ENCODE results near the gene CSTF3. TPM values are rescaled to one million over a fixed set of nuclear protein-coding genes. Genes with fewer than 3 reads are reported as not detected.
A peak's percentile ranks its signal among the peaks of the same experiment; 100 is the strongest.
"Not testable (repeated sequence)": the region's sequence is repeated elsewhere in the genome, so short reads cannot be mapped to it uniquely, and the experiment has no call there.

The CSTF3 gene
- total RNA-seq, 1 donor from 2014 or later, result 38.7 TPM

DNA sequence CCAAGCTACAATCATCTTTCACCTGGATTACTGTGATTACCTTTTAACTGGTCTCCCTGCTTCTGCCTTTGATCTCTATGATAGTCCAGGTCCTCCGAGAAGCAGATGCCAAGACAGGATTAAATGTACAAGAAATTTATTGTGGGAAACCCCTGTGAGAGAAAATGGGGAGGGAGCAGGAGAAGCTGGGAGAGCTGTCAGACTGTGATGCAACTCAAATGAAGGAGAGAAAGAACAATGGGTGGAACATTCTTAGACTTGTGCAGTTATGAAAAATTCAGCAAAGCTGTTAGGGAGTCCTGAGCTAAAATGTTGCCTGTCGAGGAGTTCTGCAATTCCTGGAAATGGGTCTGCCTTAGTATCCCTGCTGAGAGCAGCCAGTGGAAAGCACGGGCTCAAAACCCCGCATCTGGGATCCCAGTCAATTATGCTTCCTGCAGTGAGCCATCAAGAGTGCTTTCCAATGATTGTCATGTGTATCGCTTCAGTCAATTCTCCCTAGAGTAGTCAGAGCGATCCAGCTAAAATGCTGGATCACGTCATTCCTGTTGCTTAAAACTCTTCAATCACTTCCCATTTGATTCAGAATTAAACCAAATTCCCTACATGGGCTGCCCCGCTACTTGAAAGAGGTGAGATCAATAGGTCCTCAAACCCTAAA is 16.5 kb upstream of the CSTF3 start:
- H3K9me3 Mint-ChIP-seq, result peaks cover 12% of the 10 kb centered on the region
- intact Hi-C loops (cut with micrococcal nuclease), result no loop called here
- DNase-seq, result peak; percentile 52
- peaks cover 5% of the 10 kb centered on the region for H3K36me3 Mint-ChIP-seq (ENCODE audit: low read depth)
- peaks cover 3% of the 10 kb centered on the region for H3K27me3 Mint-ChIP-seq
- no peak overlapping the region for H3K27ac Mint-ChIP-seq
- peaks cover 17% of the 10 kb centered on the region for H3K4me1 Mint-ChIP-seq
- no peak overlapping the region for H3K4me3 Mint-ChIP-seq

DNA sequence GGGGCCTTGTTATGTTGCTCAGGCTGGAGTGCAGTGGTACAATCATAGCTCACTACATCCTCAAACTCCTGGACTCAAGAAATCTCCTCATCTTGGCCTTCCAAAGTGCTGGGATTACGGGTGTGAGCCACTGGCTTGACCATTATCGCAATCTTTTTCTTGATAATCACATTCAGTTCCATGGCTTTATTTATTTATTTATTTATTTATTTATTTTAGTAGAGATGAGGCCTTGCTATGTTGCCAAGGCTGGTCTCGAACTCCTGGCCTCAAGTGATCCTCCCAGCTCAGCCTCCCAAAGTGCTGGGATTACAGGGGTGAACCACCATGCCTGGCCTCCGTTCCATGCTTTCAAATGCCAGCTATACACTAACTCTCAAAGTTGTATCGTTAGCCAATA is 15.5 kb upstream of the CSTF3 start:
- H3K9me3 Mint-ChIP-seq, result peaks cover 12% of the 10 kb centered on the region
- H3K27ac Mint-ChIP-seq; H3K36me3 Mint-ChIP-seq (ENCODE audit: low read depth); intact Hi-C loops (cut with micrococcal nuclease); DNase-seq; H3K27me3 Mint-ChIP-seq; H3K4me3 Mint-ChIP-seq: not testable (repeated sequence)
- peaks cover 17% of the 10 kb centered on the region for H3K4me1 Mint-ChIP-seq

DNA sequence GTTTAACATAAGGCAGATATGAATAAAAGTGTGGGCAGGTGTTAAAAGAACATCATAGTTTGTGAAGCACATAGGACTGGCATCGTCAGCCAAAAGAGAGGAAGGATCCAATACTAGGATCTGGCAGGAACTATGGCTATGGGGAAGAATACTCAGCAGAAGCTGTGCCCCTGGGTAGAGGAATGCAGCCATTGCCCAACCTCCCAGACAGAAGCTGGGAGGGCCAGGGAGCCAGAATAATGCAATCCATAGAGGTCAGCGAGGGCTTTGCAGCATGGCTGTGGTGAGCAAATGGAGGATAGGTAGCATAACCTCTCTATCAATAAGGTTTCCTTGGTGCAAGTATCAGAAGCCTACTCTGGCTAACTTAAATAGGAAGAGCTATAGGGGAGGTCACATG is 11.7 kb upstream of the CSTF3 start:
- H3K36me3 Mint-ChIP-seq (ENCODE audit: low read depth), result peaks cover 5% of the 10 kb centered on the region
- DNase-seq, result no peak
- no peak overlapping the region for H3K4me3 Mint-ChIP-seq

GRCh38 chr11:33172345-33172744 is 11.1 kb upstream of the CSTF3 start:
- intact Hi-C loops (cut with micrococcal nuclease), result no loop called here
- Mint-ChIP-seq H3K36me3 (ENCODE audit: low read depth) (peaks cover under 1% of the 10 kb centered on the region), H3K9me3 (peaks cover 5% of the 10 kb centered on the region), H3K27me3 (peaks cover 3% of the 10 kb centered on the region), H3K4me1 (no peaks in the 10 kb centered on the region), H3K27ac (no peak overlapping the region), H3K4me3 (no peak overlapping the region)
- DNase-seq, result no peak

More for the DNA sequence above, 11.7 kb upstream of the CSTF3 start:
- Mint-ChIP-seq H3K27me3 (peaks cover 3% of the 10 kb centered on the region), H3K27ac (no peak overlapping the region), H3K9me3 (peaks cover 9% of the 10 kb centered on the region), H3K4me1 (no peaks in the 10 kb centered on the region)
- intact Hi-C loops (cut with micrococcal nuclease), result no loop called here

DNA sequence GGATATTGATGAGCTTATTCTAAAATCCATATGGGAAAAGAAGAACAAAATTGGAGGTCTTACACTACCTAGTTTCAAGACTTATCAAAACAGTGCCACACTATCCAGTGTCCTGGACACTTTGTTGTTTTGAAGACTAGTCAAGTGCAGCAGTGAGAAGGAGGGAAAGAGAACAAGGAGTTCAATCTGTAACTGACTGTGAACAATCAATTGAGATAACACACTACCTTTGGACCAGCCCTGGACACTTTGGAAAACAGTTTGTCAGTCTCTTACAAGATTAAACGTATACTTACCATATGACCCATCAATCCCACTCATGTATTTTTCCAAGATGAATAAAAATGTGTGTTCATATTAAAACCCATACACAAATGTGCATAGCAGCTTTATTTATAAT is 10.0 kb upstream of the CSTF3 start:
- H3K36me3 Mint-ChIP-seq (ENCODE audit: low read depth), result no peaks in the 10 kb centered on the region
- no peak for DNase-seq
- H3K27me3 Mint-ChIP-seq, result peaks cover 3% of the 10 kb centered on the region
- intact Hi-C loops (cut with micrococcal nuclease), result no loop called here
- H3K9me3 Mint-ChIP-seq, result peaks cover 4% of the 10 kb centered on the region
- H3K27ac Mint-ChIP-seq, result no peak overlapping the region
- no peaks in the 10 kb centered on the region for H3K4me1 Mint-ChIP-seq
- no peak overlapping the region for H3K4me3 Mint-ChIP-seq

DNA sequence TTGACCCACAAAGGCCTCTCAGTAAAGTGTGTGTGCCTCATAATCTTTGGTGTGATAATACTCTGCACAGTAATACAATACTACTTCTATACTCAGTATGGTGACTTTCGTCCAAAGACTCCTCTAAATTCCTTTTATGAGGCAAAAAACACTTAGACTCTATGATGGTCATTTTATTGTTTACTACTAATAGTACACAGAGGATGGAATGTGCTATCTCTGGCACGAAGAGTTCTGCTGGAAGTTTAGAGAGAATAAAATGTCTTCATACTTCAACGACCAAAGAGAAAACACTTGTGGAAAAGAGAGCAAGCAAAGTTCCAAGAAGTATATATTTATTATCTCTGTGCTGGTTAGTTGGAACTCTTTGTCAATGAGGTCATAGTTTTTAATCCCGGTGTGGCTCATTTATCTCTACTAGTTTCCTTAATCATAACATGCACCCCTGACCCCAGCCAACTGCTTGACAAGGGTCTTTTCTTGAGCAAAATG is 7.5 kb upstream of the CSTF3 start:
- DNase-seq, result no peak
- Mint-ChIP-seq H3K4me1 (no peaks in the 10 kb centered on the region), H3K27ac (no peak overlapping the region), H3K36me3 (ENCODE audit: low read depth) (no peaks in the 10 kb centered on the region), H3K9me3 (no peaks in the 10 kb centered on the region), H3K27me3 (peaks cover 3% of the 10 kb centered on the region), H3K4me3 (no peak overlapping the region)
- intact Hi-C loops (cut with micrococcal nuclease), result loop anchor here (10.0 kb wide), 1 partner anchor 566 kb away; the partner anchor contains the start of gene CD59

GRCh38 chr11:33162831-33163230 is 1.6 kb upstream of the CSTF3 start:
- no peaks in the 10 kb centered on the region for H3K27me3 Mint-ChIP-seq
- peak overlapping the region; percentile 60 for H3K4me3 Mint-ChIP-seq
- H3K36me3 Mint-ChIP-seq (ENCODE audit: low read depth), result peaks cover 26% of the 10 kb centered on the region
- H3K9me3 Mint-ChIP-seq, result no peaks in the 10 kb centered on the region
- DNase-seq, result no peak
- H3K27ac Mint-ChIP-seq, result peak overlapping the region; percentile 1
- intact Hi-C loops (cut with micrococcal nuclease), result loop anchor here (5.0 to 10.0 kb wide), 2 partner anchors 201 to 572 kb away; partner anchors contain the start of gene CD59
- peaks cover 28% of the 10 kb centered on the region for H3K4me1 Mint-ChIP-seq

DNA sequence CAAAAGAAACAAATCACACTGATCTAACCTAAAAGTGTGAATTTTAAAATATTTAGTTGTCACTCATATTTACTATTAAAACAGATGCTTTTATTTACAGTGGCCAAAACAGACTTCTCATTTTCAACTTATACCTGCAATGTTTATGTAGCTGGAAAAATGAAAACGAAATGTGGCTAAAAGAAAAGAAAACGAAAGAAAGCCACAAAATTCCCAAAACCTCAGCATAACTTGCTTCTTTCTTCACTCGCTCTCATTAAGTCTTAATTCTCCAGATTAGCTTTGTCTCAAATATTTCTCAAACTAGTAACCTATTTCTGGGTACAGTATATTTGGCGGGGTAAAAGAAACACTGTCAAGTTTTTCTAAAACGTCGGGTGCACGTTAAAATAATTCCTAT is 693 bp downstream of the CSTF3 start:
- Mint-ChIP-seq H3K36me3 (ENCODE audit: low read depth) (peaks cover 35% of the 10 kb centered on the region), H3K4me1 (peaks cover 40% of the 10 kb centered on the region), H3K27me3 (no peaks in the 10 kb centered on the region), H3K4me3 (peak overlapping the region; percentile 98), H3K9me3 (peaks cover 2% of the 10 kb centered on the region), H3K27ac (peak overlapping the region; percentile 100)
- DNase-seq, result no peak
- intact Hi-C loops (cut with micrococcal nuclease), result loop anchor here (2.0 to 10.0 kb wide), 4 partner anchors 198 to 1278 kb away; partner anchors contain the start of genes CAT, CD59 and QSER1

GRCh38 chr11:33160136-33160535 is 1.1 kb downstream of the CSTF3 start:
- peak overlapping the region; percentile 98 for H3K4me3 Mint-ChIP-seq
- peaks cover 37% of the 10 kb centered on the region for H3K36me3 Mint-ChIP-seq (ENCODE audit: low read depth)

DNA sequence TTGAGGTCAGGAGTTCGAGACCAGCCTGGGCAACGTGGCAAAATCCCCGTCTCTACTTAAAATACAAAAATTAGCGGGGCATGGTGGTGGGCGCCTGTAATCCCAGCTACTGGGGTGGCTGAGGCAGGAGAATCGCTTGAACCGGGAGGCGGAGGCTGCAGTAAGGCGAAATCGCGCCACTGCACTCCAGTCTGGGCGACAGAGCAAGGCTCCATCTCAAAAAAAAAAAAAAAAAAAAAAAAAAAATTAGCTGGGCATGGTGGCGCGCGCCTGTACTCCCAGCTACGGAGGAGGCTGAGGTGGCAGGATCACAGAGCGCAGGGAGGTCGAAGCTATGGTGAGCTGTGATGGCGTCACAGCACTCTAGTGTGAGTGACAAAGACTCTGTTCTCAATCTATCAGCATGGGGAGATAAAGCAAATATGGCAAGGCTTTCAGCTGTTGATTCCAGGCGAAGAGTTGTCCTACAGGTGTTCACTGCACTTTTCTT is 1.9 kb downstream of the CSTF3 start:
- H3K4me3 Mint-ChIP-seq, result peak overlapping the region; percentile 98
- intact Hi-C loops (cut with micrococcal nuclease); H3K9me3 Mint-ChIP-seq; DNase-seq; H3K27me3 Mint-ChIP-seq: not testable (repeated sequence)
- peak overlapping the region; percentile 34 for H3K27ac Mint-ChIP-seq
- peaks cover 42% of the 10 kb centered on the region for H3K36me3 Mint-ChIP-seq (ENCODE audit: low read depth)
- peaks cover 43% of the 10 kb centered on the region for H3K4me1 Mint-ChIP-seq

More at GRCh38 chr11:33160136-33160535, 1.1 kb downstream of the CSTF3 start:
- peaks cover 3% of the 10 kb centered on the region for H3K9me3 Mint-ChIP-seq
- H3K4me1 Mint-ChIP-seq, result peaks cover 41% of the 10 kb centered on the region
- intact Hi-C loops (cut with micrococcal nuclease), result loop anchor here (2.0 to 10.0 kb wide), 4 partner anchors 198 to 1279 kb away; partner anchors contain the start of genes CAT, CD59 and QSER1
- no peaks in the 10 kb centered on the region for H3K27me3 Mint-ChIP-seq
- no peak for DNase-seq
- peak overlapping the region; percentile 100 for H3K27ac Mint-ChIP-seq

- Mint-ChIP-seq H3K9me3 (peaks cover 3% of the 10 kb centered on the region), H3K27ac (peak overlapping the region; percentile 79), H3K4me1 (peaks cover 43% of the 10 kb centered on the region), H3K4me3 (peak overlapping the region; percentile 72), H3K27me3 (no peaks in the 10 kb centered on the region), H3K36me3 (ENCODE audit: low read depth) (peaks cover 44% of the 10 kb centered on the region)
- DNase-seq, result no peak
- intact Hi-C loops (cut with micrococcal nuclease), result no loop called here
These were observed 2.5 kb downstream of the CSTF3 start for GRCh38 chr11:33158596-33159275.

DNA sequence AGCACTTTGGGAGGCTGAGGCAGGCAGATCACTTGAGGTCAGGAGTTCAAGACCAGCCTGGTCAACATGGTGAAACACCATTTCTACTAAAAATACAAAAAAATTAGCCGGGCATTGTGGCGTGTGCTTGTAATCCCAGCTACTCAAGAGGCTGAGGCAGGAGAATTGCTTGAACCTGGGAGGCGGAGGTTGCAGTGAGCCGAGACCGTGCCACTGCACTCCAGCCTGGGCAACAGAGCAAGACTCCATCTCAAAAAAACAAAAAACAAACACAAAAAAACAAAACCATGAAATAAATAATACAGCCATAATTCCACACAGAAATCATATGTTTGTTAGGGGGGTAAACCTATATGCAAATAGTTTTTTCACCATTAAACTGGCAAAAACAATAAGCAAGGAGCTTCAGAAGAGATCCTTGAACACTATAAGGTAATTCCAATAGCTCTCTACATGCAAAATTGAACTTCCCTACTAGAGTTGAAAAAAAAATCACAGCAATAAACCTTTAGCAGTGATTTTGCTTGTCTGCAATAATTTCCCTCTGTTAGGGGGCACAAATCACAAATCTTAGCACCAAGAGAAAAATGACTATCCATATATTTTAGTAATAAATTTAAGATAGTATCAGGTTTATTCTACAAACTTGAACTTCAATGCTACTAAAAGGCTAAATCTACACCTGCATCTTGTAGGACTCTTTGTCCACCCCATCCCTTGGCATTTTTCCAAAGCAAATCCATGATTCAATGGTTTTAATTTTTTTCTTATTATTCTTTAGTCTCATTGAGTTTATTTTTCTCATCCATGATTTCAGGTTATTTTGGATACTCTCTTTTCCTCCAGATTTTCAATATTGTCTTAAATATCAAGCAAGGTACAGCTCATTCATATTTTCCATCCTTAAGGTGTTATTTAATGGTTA is 3.9 kb downstream of the CSTF3 start:
- no peak overlapping the region for H3K27ac Mint-ChIP-seq
- peak; percentile 39 for DNase-seq
- H3K4me1 Mint-ChIP-seq, result peaks cover 42% of the 10 kb centered on the region
- peak overlapping the region; percentile 32 for H3K4me3 Mint-ChIP-seq
- intact Hi-C loops (cut with micrococcal nuclease), result no loop called here
- peaks cover 3% of the 10 kb centered on the region for H3K9me3 Mint-ChIP-seq
- peaks cover 52% of the 10 kb centered on the region for H3K36me3 Mint-ChIP-seq (ENCODE audit: low read depth)
- H3K27me3 Mint-ChIP-seq, result no peaks in the 10 kb centered on the region

GRCh38 chr11:33151399-33151798 is 9.9 kb downstream of the CSTF3 start:
- Mint-ChIP-seq H3K4me1 (peaks cover 17% of the 10 kb centered on the region), H3K9me3 (peaks cover 3% of the 10 kb centered on the region), H3K4me3 (no peak overlapping the region), H3K27ac (no peak overlapping the region), H3K27me3 (no peaks in the 10 kb centered on the region), H3K36me3 (ENCODE audit: low read depth) (peaks cover 34% of the 10 kb centered on the region)
- no peak for DNase-seq
- intact Hi-C loops (cut with micrococcal nuclease), result no loop called here

All from activated CD4-positive, alpha-beta T cell treated with anti-CD3 and anti-CD28 coated beads, Interleukin-2, amount 10 ng/mL, durations not matched to agents 24 days and 14 days (primary cell).